Kidney epithelial cell (primary cell): ENCODE data around the gene FAM131C. TPM values are rescaled to one million over a fixed set of nuclear protein-coding genes. Genes with fewer than 3 reads are reported as not detected.
A peak's percentile ranks its signal among the peaks of the same experiment; 100 is the strongest.

Experiments
- DNase-seq: peaks from one replicate; pipeline ENCODE4 v3.0.0-alpha.2; 2010; ENCODE audit warnings: low read depth
- H3K27me3 ChIP-seq: 2 replicates; pipeline ENCODE4 v1.6.0; 2011; ENCODE audit warnings: low read length; ENCODE audit not compliant: control insufficient read depth, insufficient read depth
- H3K36me3 ChIP-seq: 2 replicates; pipeline ENCODE4 v1.5.1; 2011; ENCODE audit warnings: low read length; ENCODE audit not compliant: control insufficient read depth, insufficient read depth
- H3K4me3 ChIP-seq: 2 replicates; pipeline ENCODE4 v1.5.1; 2011; ENCODE audit warnings: low read depth, mild to moderate bottlenecking, control low read depth, low read length
- CTCF ChIP-seq: IDR thresholded peaks from 2 replicates; pipeline ENCODE4 v1.5.1; 2011; ENCODE audit warnings: mild to moderate bottlenecking, moderate library complexity, low read length, control low read depth, inconsistent platforms; ENCODE audit not compliant: insufficient read depth, poor library complexity, severe bottlenecking
- total RNA-seq: library from RNA; depleted of rRNA; stranded (reverse); fragments of >200 nt; gene quantifications from 2 replicates; pipeline ENCODE4 v1.2.3, GENCODE V29; 2015

Gene FAM131C
- total RNA-seq, 1 donor from 2014 or later, result 0.46 TPM

- Histone ChIP-seq H3K4me3 (no peak overlapping the region), H3K36me3 (no peaks in the 10 kb centered on the region), H3K27me3 (peaks cover 4% of the 10 kb centered on the region)
- DNase-seq, result no peak
- no peak for TF ChIP-seq CTCF
These were observed 17.8 kb upstream of the FAM131C start for GRCh38 chr1:16091296-16091695.

GRCh38 chr1:16090076-16090826 is 16.8 kb upstream of the FAM131C start:
- TF ChIP-seq CTCF, result no peak

GRCh38 chr1:16088996-16089395 is 15.5 kb upstream of the FAM131C start:
- DNase-seq, result peak; percentile 69
- H3K27me3 ChIP-seq, result no peaks in the 10 kb centered on the region
- no peak for TF ChIP-seq CTCF
- no peak overlapping the region for H3K4me3 ChIP-seq
- no peaks in the 10 kb centered on the region for H3K36me3 ChIP-seq

More at GRCh38 chr1:16090076-16090826, 16.8 kb upstream of the FAM131C start:
- H3K4me3 ChIP-seq, result no peak overlapping the region
- no peaks in the 10 kb centered on the region for H3K36me3 ChIP-seq
- H3K27me3 ChIP-seq, result no peaks in the 10 kb centered on the region
- DNase-seq, result no peak

- TF ChIP-seq CTCF, result no peak
- Histone ChIP-seq H3K27me3 (no peaks in the 10 kb centered on the region), H3K36me3 (no peaks in the 10 kb centered on the region), H3K4me3 (no peak overlapping the region)
- DNase-seq, result no peak
These were observed 15.0 kb upstream of the FAM131C start for GRCh38 chr1:16088351-16088911.

GRCh38 chr1:16087733-16088132 is 14.3 kb upstream of the FAM131C start:
- Histone ChIP-seq H3K4me3 (no peak overlapping the region), H3K27me3 (no peaks in the 10 kb centered on the region), H3K36me3 (no peaks in the 10 kb centered on the region)
- no peak for DNase-seq
- no peak for TF ChIP-seq CTCF

DNA sequence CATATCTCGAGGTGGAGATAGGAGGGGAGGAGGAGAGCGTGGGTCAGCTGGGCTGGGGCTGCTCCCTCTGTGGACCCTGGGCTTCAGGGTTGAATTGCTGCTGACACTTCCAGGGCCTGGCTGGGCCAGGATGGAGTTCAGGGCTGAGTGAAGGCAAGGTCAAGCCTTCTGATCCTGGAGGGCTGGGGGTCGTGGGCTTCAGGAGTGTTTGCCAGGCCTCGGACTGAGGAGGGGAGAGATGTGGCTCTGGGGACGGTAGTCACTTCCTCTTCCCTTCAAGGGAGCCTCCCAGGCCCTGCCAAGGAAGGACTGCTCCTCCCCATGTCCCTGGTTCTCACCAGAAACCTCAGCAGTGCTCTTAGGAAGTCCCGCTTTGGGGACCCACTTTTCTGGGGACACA is 12.1 kb upstream of the FAM131C start:
- no peak overlapping the region for H3K4me3 ChIP-seq
- no peaks in the 10 kb centered on the region for H3K27me3 ChIP-seq
- no peaks in the 10 kb centered on the region for H3K36me3 ChIP-seq
- no peak for DNase-seq
- no peak for TF ChIP-seq CTCF
